ENCODE results near the gene VPS11. TPM values are rescaled to one million over a fixed set of nuclear protein-coding genes. Genes with fewer than 3 reads are reported as not detected.
A peak's percentile ranks its signal among the peaks of the same experiment; 100 is the strongest.

Gene VPS11
- total RNA-seq, 2 experiments from 2014 or later = 76.4 to 84.3 TPM

- Histone ChIP-seq H3K9me3 (ENCODE audit: control insufficient read depth in 1 of 2, insufficient read depth in 1 of 2, low read length in 2 of 2) (no peaks in the 10 kb centered on the region), H3K36me3 (ENCODE audit: insufficient read depth, low read length) (peaks cover 38% of the 10 kb centered on the region), H3K4me1 (ENCODE audit: insufficient read depth, low read length) (peaks cover 34% of the 10 kb centered on the region), H3K4me3 (ENCODE audit: low read length) (no peak overlapping the region), H3K27ac (ENCODE audit: low read depth in 1 of 2, low read length in 2 of 2) (peak overlapping the region; percentile 27 to 45), H3K27me3 (ENCODE audit: control insufficient read depth in 1 of 2, insufficient read depth in 2 of 2, low read length in 2 of 2) (no peaks in the 10 kb centered on the region)
- Mint-ChIP-seq H3K27me3 (no peaks in the 10 kb centered on the region), H3K4me3 (peak overlapping the region; percentile 75), H3K27ac (peak overlapping the region; percentile 92), H3K4me1 (ENCODE audit: low read depth) (peaks cover 40% of the 10 kb centered on the region), H3K36me3 (ENCODE audit: low read depth) (peaks cover 28% of the 10 kb centered on the region), H3K9me3 (no peaks in the 10 kb centered on the region)
- DNase-seq (no peak), ATAC-seq (ENCODE audit: poor library complexity) (no peak)
- TF ChIP-seq, protein P1, sequence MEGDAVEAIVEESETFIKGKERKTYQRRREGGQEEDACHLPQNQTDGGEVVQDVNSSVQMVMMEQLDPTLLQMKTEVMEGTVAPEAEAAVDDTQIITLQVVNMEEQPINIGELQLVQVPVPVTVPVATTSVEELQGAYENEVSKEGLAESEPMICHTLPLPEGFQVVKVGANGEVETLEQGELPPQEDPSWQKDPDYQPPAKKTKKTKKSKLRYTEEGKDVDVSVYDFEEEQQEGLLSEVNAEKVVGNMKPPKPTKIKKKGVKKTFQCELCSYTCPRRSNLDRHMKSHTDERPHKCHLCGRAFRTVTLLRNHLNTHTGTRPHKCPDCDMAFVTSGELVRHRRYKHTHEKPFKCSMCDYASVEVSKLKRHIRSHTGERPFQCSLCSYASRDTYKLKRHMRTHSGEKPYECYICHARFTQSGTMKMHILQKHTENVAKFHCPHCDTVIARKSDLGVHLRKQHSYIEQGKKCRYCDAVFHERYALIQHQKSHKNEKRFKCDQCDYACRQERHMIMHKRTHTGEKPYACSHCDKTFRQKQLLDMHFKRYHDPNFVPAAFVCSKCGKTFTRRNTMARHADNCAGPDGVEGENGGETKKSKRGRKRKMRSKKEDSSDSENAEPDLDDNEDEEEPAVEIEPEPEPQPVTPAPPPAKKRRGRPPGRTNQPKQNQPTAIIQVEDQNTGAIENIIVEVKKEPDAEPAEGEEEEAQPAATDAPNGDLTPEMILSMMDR (IDR thresholded peaks at IDR 0.05) = no peak
- POLR2A ChIA-PET = interaction anchor here (5.8 kb wide), 1 partner anchor 9 kb away, joined by 94 read pairs; the partner anchor contains the start of genes RPS25 and TRAPPC4
- intact Hi-C loops (cut with DNase I, micrococcal nuclease) = no loop called here
- CTCF ChIA-PET = interaction anchor here (1.2 kb wide), 1 partner anchor 10 kb away, joined by 3 read pairs; the partner anchor contains the start of gene TRAPPC4
These were observed 39.1 kb upstream of the VPS11 start for GRCh38 chr11:119028346-119029068.

- no peaks in the 10 kb centered on the region for H3K9me3 Mint-ChIP-seq
- Histone ChIP-seq H3K36me3 (ENCODE audit: insufficient read depth, low read length) (peaks cover 33% of the 10 kb centered on the region), H3K27me3 (ENCODE audit: control insufficient read depth in 1 of 2, insufficient read depth in 2 of 2, low read length in 2 of 2) (no peaks in the 10 kb centered on the region), H3K4me1 (ENCODE audit: insufficient read depth, low read length) (peaks cover 34% of the 10 kb centered on the region), H3K27ac (ENCODE audit: low read depth in 1 of 2, low read length in 2 of 2) (peak overlapping the region; percentile 27 to 45), H3K9me3 (ENCODE audit: control insufficient read depth in 1 of 2, insufficient read depth in 1 of 2, low read length in 2 of 2) (no peaks in the 10 kb centered on the region), H3K4me3 (ENCODE audit: low read length) (no peak overlapping the region)
- ATAC-seq (ENCODE audit: poor library complexity) (no peak), DNase-seq (no peak)
- intact Hi-C loops (cut with DNase I, micrococcal nuclease) = no loop called here
- TF ChIP-seq, protein P1 (IDR thresholded peaks at IDR 0.05) = no peak
- ChIA-PET POLR2A (interaction anchor here (2.0 to 5.8 kb wide), 2 partner anchors 9 to 31 kb away, joined by 10 to 94 read pairs; partner anchors contain the start of genes CENATAC, RPS25 and TRAPPC4), CTCF (interaction anchor here (1.2 kb wide), 1 partner anchor 10 kb away, joined by 3 read pairs; the partner anchor contains the start of gene TRAPPC4)
- H3K4me1 Mint-ChIP-seq (ENCODE audit: low read depth) = peaks cover 35% of the 10 kb centered on the region
- H3K27me3 Mint-ChIP-seq = no peaks in the 10 kb centered on the region
- peak overlapping the region; percentile 75 for H3K4me3 Mint-ChIP-seq
- H3K36me3 Mint-ChIP-seq (ENCODE audit: low read depth) = peaks cover 24% of the 10 kb centered on the region
- peak overlapping the region; percentile 92 for H3K27ac Mint-ChIP-seq
These were observed 38.6 kb upstream of the VPS11 start for GRCh38 chr11:119029069-119029339.

- CTCF ChIA-PET = interaction anchor here (1.2 to 2.0 kb wide), 4 partner anchors 11 to 99 kb away, joined by 3 to 13 read pairs (median 6); partner anchors contain the start of genes CENATAC, HYOU1, RPS25 and TRAPPC4
- peak overlapping the region; percentile 75 for H3K4me3 Mint-ChIP-seq
- intact Hi-C loops (cut with DNase I, micrococcal nuclease) = loop anchor here (1.0 to 5.0 kb wide), 5 partner anchors 11 to 65 kb away; partner anchors contain the start of genes RPS25 (in 2 of the 2), TRAPPC4 (in 2 of the 2), CENATAC (in 1 of the 2) and HYOU1 (in 1 of the 2)
- no peaks in the 10 kb centered on the region for H3K27me3 ChIP-seq (ENCODE audit: control insufficient read depth in 1 of 2, insufficient read depth in 2 of 2, low read length in 2 of 2)
- H3K9me3 Mint-ChIP-seq = no peaks in the 10 kb centered on the region
- ATAC-seq (ENCODE audit: poor library complexity) (no peak), DNase-seq (peak in 2 of 14 experiments; percentile 16 to 26)
- H3K9me3 ChIP-seq (ENCODE audit: control insufficient read depth in 1 of 2, insufficient read depth in 1 of 2, low read length in 2 of 2) = no peaks in the 10 kb centered on the region
- peak overlapping the region; percentile 45 to 74 for H3K27ac ChIP-seq (ENCODE audit: low read depth in 1 of 2, low read length in 2 of 2)
- H3K27ac Mint-ChIP-seq = peak overlapping the region; percentile 92
- no peaks in the 10 kb centered on the region for H3K27me3 Mint-ChIP-seq
- peak overlapping the region; percentile 91 for H3K4me3 ChIP-seq (ENCODE audit: low read length)
- POLR2A ChIA-PET = interaction anchor here (0.6 to 5.8 kb wide), 7 partner anchors 10 to 73 kb away, joined by 3 to 94 read pairs (median 9); partner anchors contain the start of genes CENATAC, DPAGT1, RPS25 and TRAPPC4
- peaks cover 28% of the 10 kb centered on the region for H3K36me3 ChIP-seq (ENCODE audit: insufficient read depth, low read length)
- TF ChIP-seq, protein P1 (IDR thresholded peaks at IDR 0.05) = no peak
- H3K4me1 ChIP-seq (ENCODE audit: insufficient read depth, low read length) = peaks cover 32% of the 10 kb centered on the region
- H3K4me1 Mint-ChIP-seq (ENCODE audit: low read depth) = peaks cover 31% of the 10 kb centered on the region
- peaks cover 19% of the 10 kb centered on the region for H3K36me3 Mint-ChIP-seq (ENCODE audit: low read depth)
These were observed 38.1 kb upstream of the VPS11 start for GRCh38 chr11:119029340-119030028.

Data from CD4-positive, alpha-beta T cell (primary cell).